Gastrocnemius medialis (tissue), 4 donors: ENCODE measurements around the gene PYY. TPM values are rescaled to one million over a fixed set of nuclear protein-coding genes. Genes with fewer than 3 reads are reported as not detected.
"Not testable (repeated sequence)": the region's sequence is repeated elsewhere in the genome, so short reads cannot be mapped to it uniquely, and the experiment has no call there.

Experiments
- ATAC-seq, 2 donors: fragments of 150-250 bp; one replicate each; pipeline ENCODE4 v1.9.1; 2016
- DNase-seq, 2 donors: peaks; one replicate each; pipeline ENCODE4 v3.0.0-alpha.2; 2019
- H3K27ac ChIP-seq, 4 donors: fragments of 200-600 bp; sonication (generic); 1 replicate in 1 of 4; 2 replicates in 3 of 4; pipeline ENCODE4 v1.5.1; 2016 to 2018; ENCODE audit warnings: mild to moderate bottlenecking in 2 of 4, moderate library complexity in 1 of 4
- H3K27me3 ChIP-seq, 3 donors: fragments of 200-600 bp; sonication (generic) in 2 of 3; 1 replicate in 1 of 3; 2 replicates in 2 of 3; pipeline versions ENCODE4 v1.5.1 to v1.6.0; 2016 to 2019; ENCODE audit warnings: mild to moderate bottlenecking in 1 of 3, moderate library complexity in 1 of 3
- H3K36me3 ChIP-seq, 2 donors: fragments of 200-600 bp; sonication (generic) in 1 of 2; one replicate each; pipeline ENCODE4 v1.5.1; 2017 to 2018
- H3K4me1 ChIP-seq, 2 donors: fragments of 200-600 bp; sonication (generic) in 1 of 2; one replicate each; pipeline ENCODE4 v1.5.1; 2016 to 2017; ENCODE audit warnings: mild to moderate bottlenecking in 2 of 2
- H3K4me3 ChIP-seq, 4 donors: fragments of 200-600 bp; sonication (generic) in 3 of 4; 1 replicate in 1 of 4; 2 replicates in 3 of 4; pipeline ENCODE4 v1.5.1; 2016 to 2019; ENCODE audit warnings: mild to moderate bottlenecking in 2 of 4
- H3K9me3 ChIP-seq, 3 donors: fragments of 200-600 bp; sonication (generic) in 2 of 3; 1 replicate in 1 of 3; 2 replicates in 2 of 3; pipeline ENCODE4 v1.5.1; 2016 to 2019
- CTCF ChIP-seq, 5 experiments: fragments of 450-650 bp in 3 of 5; fragments of 200-600 bp in 2 of 5; sonication (generic) in 2 of 5; IDR thresholded peaks in 4 of 5; conservative IDR thresholded peaks in 1 of 5; 1 replicate in 4 of 5; 2 replicates in 1 of 5; pipeline ENCODE4 v1.5.1; 2016 to 2019; ENCODE audit warnings: antibody characterized with exemption in 5 of 5, mild to moderate bottlenecking in 3 of 5, moderate library complexity in 3 of 5
- POLR2A ChIP-seq, 2 donors: fragments of 450-650 bp; IDR thresholded peaks; one replicate each; pipeline ENCODE4 v1.6.1; 2017; ENCODE audit warnings: antibody characterized with exemption in 2 of 2, mild to moderate bottlenecking in 2 of 2, moderate library complexity in 2 of 2
- in situ Hi-C, 4 donors: fragments of 200-750 bp; cut with MboI; loops; one replicate each; pipeline versions ENCODE4 v1.15.0 to v1.8.0; 2017; ENCODE audit warnings: low sequenced_read_pairs in 4 of 4
- intact Hi-C: fragments of 100-400 bp; cut with DNase I; formaldehyde crosslinking; loops from one replicate; pipeline ENCODE4 v1.15.1; 2023; ENCODE audit warnings: low total_unique reads
- total RNA-seq, 4 donors: library from RNA; depleted of rRNA; stranded (reverse); fragments of >200 nt; gene quantifications; one replicate each; pipeline versions ENCODE4 v1.1.0 to v1.2.3, GENCODE V29; 2016

PYY gene
- total RNA-seq, 4 donors from 2014 or later: not detected

DNA sequence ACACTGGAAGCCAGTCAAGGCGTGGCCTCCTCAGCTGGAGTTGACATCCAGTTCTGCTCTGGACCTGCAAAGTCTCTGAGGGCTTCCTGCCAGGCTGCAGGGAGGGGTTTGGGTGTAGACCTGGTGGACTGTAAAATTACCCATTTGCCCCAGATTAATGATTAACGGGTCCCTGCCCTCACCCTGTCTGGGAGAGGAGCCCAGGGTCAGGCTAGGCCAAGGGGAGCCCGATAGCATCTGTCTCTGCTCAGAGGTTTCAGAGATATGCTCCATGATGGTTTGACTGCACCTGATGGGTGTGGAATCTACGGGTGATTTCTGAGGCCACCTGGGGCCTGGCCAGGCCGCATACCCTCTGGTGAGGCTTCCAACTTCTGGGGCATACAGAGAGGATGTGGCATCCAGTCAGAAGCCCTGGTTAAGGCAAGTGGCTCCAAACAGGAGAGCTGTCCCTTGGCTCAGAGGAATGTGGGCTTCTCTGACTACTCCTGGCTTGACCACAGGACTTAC is 22.6 kb downstream of the PYY start:
- Histone ChIP-seq H3K36me3 (no peaks in the 10 kb centered on the region), H3K9me3 (no peaks in the 10 kb centered on the region), H3K4me1 (peaks cover 3 to 8% of the 10 kb centered on the region in 2 donors), H3K27me3 (peaks cover 0 to 10% (median 4%) of the 10 kb centered on the region in 3 donors), H3K27ac (no peak overlapping the region), H3K4me3 (no peak overlapping the region)
- in situ Hi-C loops: no loop called here
- ATAC-seq: no peak
- TF ChIP-seq CTCF (IDR thresholded peaks at IDR 0.05 in 4 of 5, conservative IDR thresholded peaks at IDR 0.05 in 1 of 5): no peak
- no peak for TF ChIP-seq POLR2A (IDR thresholded peaks at IDR 0.05)
- no peak for DNase-seq
- intact Hi-C loops: no loop called here

GRCh38 chr17:43928609-43929008 is 25.1 kb downstream of the PYY start:
- no peak for ATAC-seq
- no peak for TF ChIP-seq CTCF (IDR thresholded peaks at IDR 0.05 in 4 of 5, conservative IDR thresholded peaks at IDR 0.05 in 1 of 5)
- TF ChIP-seq POLR2A (IDR thresholded peaks at IDR 0.05): no peak
- in situ Hi-C loops: no loop called here

GRCh38 chr17:43927929-43928328 is 25.8 kb downstream of the PYY start:
- intact Hi-C loops: not testable (repeated sequence)
- H3K27me3 ChIP-seq: peaks cover 0 to 17% (median 4%) of the 10 kb centered on the region in 3 donors
- H3K4me3 ChIP-seq: peak overlapping the region in 3 of 4 donors; percentile 44 to 60 (median 55)

More at GRCh38 chr17:43928609-43929008, 25.1 kb downstream of the PYY start:
- H3K4me3 ChIP-seq: no peak overlapping the region
- H3K9me3 ChIP-seq: no peaks in the 10 kb centered on the region
- no peak for DNase-seq
- peaks cover 0 to 17% (median 4%) of the 10 kb centered on the region in 3 donors for H3K27me3 ChIP-seq
- H3K36me3 ChIP-seq: no peaks in the 10 kb centered on the region
- intact Hi-C loops: no loop called here
- H3K27ac ChIP-seq: no peak overlapping the region
- H3K4me1 ChIP-seq: peaks cover 3 to 8% of the 10 kb centered on the region in 2 donors

DNA sequence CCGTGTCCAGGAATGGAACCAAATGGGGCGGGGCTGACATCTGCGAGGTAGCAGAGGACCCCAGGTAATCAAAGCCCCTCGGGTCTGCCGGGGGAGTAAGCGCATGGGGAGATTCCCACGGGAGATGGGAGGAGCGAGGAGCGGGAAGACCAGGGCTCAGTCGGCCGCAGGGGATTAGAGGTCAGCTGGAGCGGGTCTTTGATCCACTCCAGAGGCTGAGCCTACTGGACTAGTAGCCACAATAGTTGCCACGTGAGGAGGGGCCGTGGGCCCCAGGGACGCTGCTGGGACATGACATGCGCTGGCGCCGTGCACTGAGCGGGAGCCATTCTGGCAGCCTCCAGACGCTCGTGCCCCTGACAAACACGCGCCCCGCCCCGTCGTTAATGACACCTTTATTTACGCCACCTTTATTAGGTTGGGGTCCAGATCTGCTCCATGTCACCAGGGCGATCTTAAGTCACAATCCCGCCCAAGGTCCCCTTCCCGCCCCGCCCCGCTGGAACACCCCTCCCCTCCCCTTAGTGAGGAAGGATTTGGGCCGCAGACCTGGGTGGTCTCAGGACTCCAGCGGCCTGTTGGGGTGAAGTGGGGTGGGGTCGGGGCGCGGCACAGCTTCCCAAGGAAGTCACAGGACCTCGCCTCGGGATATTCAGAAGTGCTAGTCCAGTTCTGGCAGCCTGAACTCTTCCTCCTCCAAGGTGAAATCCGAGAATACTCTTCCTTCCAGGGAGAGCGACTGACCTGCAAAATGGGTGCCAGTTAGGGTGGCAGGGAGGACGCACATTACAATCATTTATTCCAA is 26.5 kb downstream of the PYY start:
- Histone ChIP-seq H3K27me3 (peaks cover 0 to 17% (median 4%) of the 10 kb centered on the region in 3 donors), H3K4me1 (peaks cover 3 to 8% of the 10 kb centered on the region in 2 donors), H3K27ac (peak overlapping the region; percentile 47 to 73 (median 56)), H3K4me3 (peak overlapping the region; percentile 44 to 60 (median 50)), H3K9me3 (no peaks in the 10 kb centered on the region), H3K36me3 (no peaks in the 10 kb centered on the region)
- in situ Hi-C loops: no loop called here
- ATAC-seq: peak; percentile 95
- intact Hi-C loops: no loop called here
- no peak for TF ChIP-seq POLR2A (IDR thresholded peaks at IDR 0.05)
- no peak for TF ChIP-seq CTCF (IDR thresholded peaks at IDR 0.05 in 4 of 5, conservative IDR thresholded peaks at IDR 0.05 in 1 of 5)
- peak; percentile 28 to 47 for DNase-seq

More at GRCh38 chr17:43927929-43928328, 25.8 kb downstream of the PYY start:
- DNase-seq, in situ Hi-C loops, H3K4me1 ChIP-seq, H3K9me3 ChIP-seq, H3K36me3 ChIP-seq: not testable (repeated sequence)
- peak; percentile 21 to 38 for ATAC-seq
- H3K27ac ChIP-seq: peak overlapping the region in 3 of 4 donors; percentile 49 to 73 (median 62)

DNA sequence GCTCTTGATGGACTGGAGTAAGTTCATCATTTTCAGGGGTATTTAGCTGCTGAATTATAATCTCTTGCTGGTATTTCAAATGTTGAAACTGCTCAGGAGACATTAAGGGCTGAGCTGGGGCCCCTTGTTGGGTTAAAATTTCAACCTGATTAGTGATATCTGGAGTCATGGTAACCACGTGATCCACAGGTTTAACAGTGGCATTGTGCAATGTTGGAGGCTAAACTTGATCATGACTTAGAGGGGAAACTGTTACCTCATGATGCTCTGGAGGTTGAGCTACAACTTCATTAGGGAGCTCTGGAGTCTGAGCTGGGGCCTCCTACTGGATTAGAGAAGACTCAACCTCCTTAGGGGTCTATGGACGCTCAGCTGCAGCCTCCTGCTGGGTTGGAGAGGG is 29.2 kb downstream of the PYY start:
- intact Hi-C loops: no loop called here
- H3K4me1 ChIP-seq: peaks cover 3 to 8% of the 10 kb centered on the region in 2 donors
- ATAC-seq (no peak), DNase-seq (no peak)
- TF ChIP-seq POLR2A (IDR thresholded peaks at IDR 0.05) (no peak), CTCF (IDR thresholded peaks at IDR 0.05 in 4 of 5, conservative IDR thresholded peaks at IDR 0.05 in 1 of 5) (no peak)
- no peaks in the 10 kb centered on the region for H3K36me3 ChIP-seq
- H3K27ac ChIP-seq: no peak overlapping the region
- H3K9me3 ChIP-seq: no peaks in the 10 kb centered on the region
- in situ Hi-C loops: loop anchor here in 1 of 4 donors (25.0 kb wide), 1 partner anchor 238 kb away; the partner anchor contains the start of gene ASB16
- H3K27me3 ChIP-seq: peaks cover 0 to 19% (median 4%) of the 10 kb centered on the region in 3 donors
- H3K4me3 ChIP-seq: no peak overlapping the region
